SH-SY5Y (cell line): ENCODE results near the gene BFAR.

Experiments used
- GATA2 ChIP-seq: IDR thresholded peaks from 2 replicates; pipeline ENCODE4 v1.6.1; 2011; ENCODE audit warnings: mild to moderate bottlenecking, low read depth, low read length
- GATA3 ChIP-seq: IDR thresholded peaks from 2 replicates; pipeline ENCODE4 v1.6.1; 2011; ENCODE audit warnings: low read depth, mild to moderate bottlenecking, low read length, moderate library complexity

DNA sequence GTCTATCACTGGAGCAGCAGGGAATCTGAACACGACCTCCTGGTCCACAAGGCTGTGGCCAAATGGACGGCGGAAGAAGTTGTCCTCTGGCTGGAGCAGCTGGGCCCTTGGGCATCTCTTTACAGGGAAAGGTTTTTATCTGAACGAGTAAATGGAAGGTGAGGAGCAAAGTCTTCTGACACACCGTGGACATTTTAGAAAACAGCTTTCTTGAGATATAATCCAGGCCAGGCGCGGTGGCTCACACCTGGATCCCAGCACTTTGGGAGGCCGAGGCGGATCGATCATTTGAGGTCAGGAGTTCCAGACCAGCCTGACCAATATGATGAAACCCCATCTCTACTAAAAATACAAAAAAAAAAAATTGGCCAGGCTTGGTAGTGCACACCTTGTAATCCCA is 17.1 kb downstream of the BFAR start:
- TF ChIP-seq GATA2 (no peak), GATA3 (no peak)
